H9 (cell line): Measurements from ENCODE around the gene BCHE. TPM values are rescaled to one million over a fixed set of nuclear protein-coding genes. Genes with fewer than 3 reads are reported as not detected.

Experiments
- DNase-seq: peaks from one replicate; pipeline ENCODE4 v3.0.0-alpha.2; 2017
- H2AFZ ChIP-seq: one replicate; pipeline ENCODE4 v1.6.1; 2013; ENCODE audit warnings: mild to moderate bottlenecking, low read length, control low read depth, moderate library complexity
- H2AK5ac ChIP-seq: 2 replicates; pipeline ENCODE4 v1.6.1; 2013; ENCODE audit warnings: low read length, control low read depth, mixed read lengths; ENCODE audit not compliant: insufficient read length
- H2BK120ac ChIP-seq: one replicate; pipeline ENCODE4 v1.6.1; 2013; ENCODE audit warnings: low read depth, mild to moderate bottlenecking, low read length, control low read depth, inconsistent platforms; ENCODE audit not compliant: poor library complexity, severe bottlenecking
- H2BK12ac ChIP-seq: 2 replicates; pipeline ENCODE4 v1.6.1; 2013; ENCODE audit warnings: low read length, control low read depth, mixed read lengths, low read depth; ENCODE audit not compliant: insufficient read length
- H2BK15ac ChIP-seq: 2 replicates; pipeline ENCODE4 v1.6.1; 2013; ENCODE audit warnings: low read depth, low read length, control low read depth
- H2BK20ac ChIP-seq: one replicate; pipeline ENCODE4 v1.6.1; 2013; ENCODE audit warnings: low read depth, mild to moderate bottlenecking, low read length, control low read depth, inconsistent platforms; ENCODE audit not compliant: poor library complexity, severe bottlenecking
- H2BK5ac ChIP-seq: 2 replicates; pipeline ENCODE4 v1.6.1; 2013; ENCODE audit warnings: low read length, control low read depth, mixed read lengths; ENCODE audit not compliant: insufficient read length
- H3K14ac ChIP-seq: 2 replicates; pipeline ENCODE4 v1.6.1; 2013; ENCODE audit warnings: low read length, control low read depth; ENCODE audit not compliant: insufficient read depth
- H3K18ac ChIP-seq: 2 replicates; pipeline ENCODE4 v1.6.1; 2013; ENCODE audit warnings: low read depth, mild to moderate bottlenecking, mixed read lengths, low read length, control low read depth; ENCODE audit not compliant: insufficient read length
- H3K23ac ChIP-seq: 2 replicates; pipeline ENCODE4 v1.6.1; 2013; ENCODE audit warnings: low read length, control low read depth, mixed read lengths, low read depth; ENCODE audit not compliant: insufficient read length
- H3K23me2 ChIP-seq: 2 replicates; pipeline ENCODE4 v1.6.1; 2013; ENCODE audit warnings: low read depth, mild to moderate bottlenecking, mixed read lengths, low read length, control low read depth; ENCODE audit not compliant: insufficient read length, poor library complexity, severe bottlenecking
- H3K27ac ChIP-seq: 2 replicates; pipeline ENCODE4 v1.5.1; 2013; ENCODE audit warnings: low read length, control low read depth, mixed read lengths, low read depth; ENCODE audit not compliant: insufficient read length
- H3K27me3 ChIP-seq: 2 replicates; pipeline ENCODE4 v1.6.1; 2013; ENCODE audit warnings: low read length, control low read depth, inconsistent platforms; ENCODE audit not compliant: insufficient read depth
- H3K4ac ChIP-seq: 2 replicates; pipeline ENCODE4 v1.6.1; 2013; ENCODE audit warnings: low read depth, mild to moderate bottlenecking, control low read depth, inconsistent platforms, low read length, moderate library complexity
- H3K4me1 ChIP-seq: 2 replicates; pipeline ENCODE4 v1.6.1; 2013; ENCODE audit warnings: low read length, control low read depth, inconsistent platforms; ENCODE audit not compliant: insufficient read depth
- H3K4me2 ChIP-seq: 2 replicates; pipeline ENCODE4 v1.6.1; 2013; ENCODE audit warnings: low read length, control low read depth, mixed read lengths; ENCODE audit not compliant: insufficient read length, insufficient read depth
- H3K56ac ChIP-seq: 2 replicates; pipeline ENCODE4 v1.6.1; 2013; ENCODE audit warnings: low read depth, mild to moderate bottlenecking, mixed read lengths, low read length, control low read depth; ENCODE audit not compliant: insufficient read length
- H3K79me1 ChIP-seq: 2 replicates; pipeline ENCODE4 v1.6.1; 2013; ENCODE audit warnings: low read depth, mild to moderate bottlenecking, moderate library complexity, low read length, control low read depth, inconsistent platforms; ENCODE audit not compliant: insufficient read depth, poor library complexity, severe bottlenecking
- H3K79me2 ChIP-seq: 2 replicates; pipeline ENCODE4 v1.6.1; 2013; ENCODE audit warnings: low read length, control low read depth, inconsistent platforms; ENCODE audit not compliant: insufficient read depth
- H3K9ac ChIP-seq: 2 replicates; pipeline ENCODE4 v1.6.1; 2013; ENCODE audit warnings: low read length, control low read depth, mixed read lengths; ENCODE audit not compliant: insufficient read length; ENCODE audit errors: extremely low read depth
- H3K9me3 ChIP-seq: one replicate; pipeline ENCODE4 v1.6.1; 2013; ENCODE audit warnings: low read depth, low read length, inconsistent platforms; ENCODE audit not compliant: control insufficient read depth
- H3T11ph ChIP-seq: one replicate; pipeline ENCODE4 v1.6.1; 2013; ENCODE audit warnings: mild to moderate bottlenecking, low read length, control low read depth, inconsistent platforms
- H4K20me1 ChIP-seq: one replicate; pipeline ENCODE4 v1.6.1; 2013; ENCODE audit not compliant: control insufficient read depth, insufficient read length, insufficient read depth
- H4K5ac ChIP-seq: 2 replicates; pipeline ENCODE4 v1.6.1; 2013; ENCODE audit warnings: low read depth, mild to moderate bottlenecking, mixed read lengths, low read length, control low read depth; ENCODE audit not compliant: insufficient read length
- H4K8ac ChIP-seq: replicated peaks from 2 replicates; pipeline ENCODE4 v1.6.1; 2013; ENCODE audit warnings: low read length, control low read depth, mixed read lengths, low read depth; ENCODE audit not compliant: insufficient read length
- H4K91ac ChIP-seq: 2 replicates; pipeline ENCODE4 v1.6.1; 2013; ENCODE audit warnings: low read depth, mild to moderate bottlenecking, moderate library complexity, mixed read lengths, low read length, control low read depth; ENCODE audit not compliant: insufficient read length
- H3K27ac Mint-ChIP-seq, 3 experiments: 2 replicates in 2 of 3; 3 replicates in 1 of 3; pipeline ENCODE4 v1.8.0; 2020 to 2021; ENCODE audit warnings: mixed read lengths in 3 of 3, mild to moderate bottlenecking in 1 of 3, moderate library complexity in 1 of 3
- H3K27me3 Mint-ChIP-seq: 2 replicates; pipeline ENCODE4 v1.8.0; 2021; ENCODE audit warnings: low read depth, mild to moderate bottlenecking, moderate library complexity, mixed read lengths
- H3K36me3 Mint-ChIP-seq, 3 experiments: 2 replicates in 2 of 3; 3 replicates in 1 of 3; pipeline ENCODE4 v1.8.0; 2020 to 2021; ENCODE audit warnings: low read depth in 3 of 3, mixed read lengths in 3 of 3; ENCODE audit not compliant: insufficient read depth in 1 of 3
- H3K4me1 Mint-ChIP-seq, 2 experiments: 2 replicates each; pipeline ENCODE4 v1.8.0; 2020; ENCODE audit warnings: mixed read lengths in 2 of 2
- H3K4me3 Mint-ChIP-seq, 2 experiments: 2 replicates in 1 of 2; 3 replicates in 1 of 2; pipeline ENCODE4 v1.8.0; 2020 to 2021; ENCODE audit warnings: mild to moderate bottlenecking in 2 of 2, mixed read lengths in 2 of 2, moderate library complexity in 1 of 2
- H3K9me3 Mint-ChIP-seq, 2 experiments: 2 replicates in 1 of 2; 3 replicates in 1 of 2; pipeline ENCODE4 v1.8.0; 2020; ENCODE audit warnings: mild to moderate bottlenecking in 2 of 2, mixed read lengths in 2 of 2, moderate library complexity in 1 of 2
- CTCF ChIP-seq: fragments of 200-600 bp; sonication (generic); conservative IDR thresholded peaks from 3 replicates; pipeline ENCODE4 v1.8.0; 2021; ENCODE audit warnings: antibody characterized with exemption, mild to moderate bottlenecking
- WGBS: extraction: QIAGEN DNeasy Blood & Tissue Kit; methylation state at CpG from one replicate; pipeline ENCODE4 v1.1.7; 2013; ENCODE audit warnings: missing lambda C conversion rate, low lambda C conversion rate, mixed read lengths; ENCODE audit not compliant: insufficient read length; ENCODE audit errors: extremely low coverage; 5-methylcytosine and 5-hydroxymethylcytosine counted together
- total RNA-seq: library from RNA; stranded (reverse); gene quantifications from 2 replicates; pipeline ENCODE4 v1.2.1, GENCODE V29; 2021

BCHE gene
- total RNA-seq, 1 experiment from 2014 or later: 1.4 TPM

- Mint-ChIP-seq H3K27me3 (no peaks in the 10 kb centered on the region), H3K4me3 (no peak overlapping the region), H3K36me3 (peaks cover 0 to 3% (median 0%) of the 10 kb centered on the region in 3 experiments; a peak in 2 of 7 replicates), H3K27ac (no peak overlapping the region), H3K9me3 (no peaks in the 10 kb centered on the region), H3K4me1 (no peaks in the 10 kb centered on the region)
- H4K20me1 ChIP-seq: no peaks in the 10 kb centered on the region
- no peak overlapping the region for H3K23ac ChIP-seq
- H3K79me2 ChIP-seq: no peaks in the 10 kb centered on the region
- no peak overlapping the region for H2AK5ac ChIP-seq
- H3K18ac ChIP-seq: no peak overlapping the region
- no peaks in the 10 kb centered on the region for H3K9me3 ChIP-seq
- no peaks in the 10 kb centered on the region for H3K4me1 ChIP-seq
- H2BK120ac ChIP-seq: no peak overlapping the region
- H3K9ac ChIP-seq: no peak overlapping the region
- no peaks in the 10 kb centered on the region for H3K23me2 ChIP-seq
- no peak for TF ChIP-seq CTCF
- no peak overlapping the region for H3K27ac ChIP-seq
- H3K27me3 ChIP-seq: no peaks in the 10 kb centered on the region
- H3K56ac ChIP-seq: no peak overlapping the region
- H3K14ac ChIP-seq: no peak overlapping the region
- no peak overlapping the region for H3K4me2 ChIP-seq
- no peaks in the 10 kb centered on the region for H3K79me1 ChIP-seq
- H4K5ac ChIP-seq: no peak overlapping the region
- H2BK20ac ChIP-seq: no peak overlapping the region
- no CpG with 5 or more reads among the region's 4 CpGs for WGBS
- DNase-seq: no peak
- no peak overlapping the region for H2BK15ac ChIP-seq
- no peak overlapping the region for H2BK5ac ChIP-seq
- no peak overlapping the region for H3K4ac ChIP-seq
- H4K8ac ChIP-seq: no peak overlapping the region
- no peak overlapping the region for H2AFZ ChIP-seq
- H2BK12ac ChIP-seq: no peak overlapping the region
- no peak overlapping the region for H4K91ac ChIP-seq
- no peak overlapping the region for H3T11ph ChIP-seq
Observed at GRCh38 chr3:165786013-165786412, 51.2 kb downstream of the BCHE start.
